ENCODE results near the gene PRDM15. TPM values are rescaled to one million over a fixed set of nuclear protein-coding genes. Genes with fewer than 3 reads are reported as not detected.

The PRDM15 gene
- total and polyA plus RNA-seq, 10 donors, result 4.4 to 18.0 (median 10.8) TPM

DNA sequence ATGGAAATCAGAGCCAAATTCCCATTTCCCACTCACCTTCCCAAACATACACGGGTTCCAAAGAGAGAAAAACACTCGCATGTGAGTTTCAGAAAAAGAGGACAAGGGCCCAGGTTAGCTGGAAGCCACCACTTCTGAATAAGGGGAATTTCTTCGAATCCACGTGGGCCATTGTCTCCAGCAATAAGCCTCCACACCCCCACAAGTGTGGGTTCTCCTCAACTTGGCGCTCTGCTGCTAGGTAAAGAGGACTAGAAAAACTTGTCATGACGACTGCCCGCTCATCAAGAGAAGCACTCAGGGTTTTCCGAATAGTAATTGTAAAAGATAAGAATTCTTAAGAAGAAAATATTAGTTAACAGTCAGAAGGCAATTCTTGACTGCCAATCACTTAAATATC lies 30.6 kb downstream of the PRDM15 start:
- TF ChIP-seq POLR2AphosphoS5 (IDR thresholded peaks at IDR 0.05) (no peak), POLR2A (IDR thresholded peaks at IDR 0.05) (no peak)
- TF ChIP-seq, protein P1, sequence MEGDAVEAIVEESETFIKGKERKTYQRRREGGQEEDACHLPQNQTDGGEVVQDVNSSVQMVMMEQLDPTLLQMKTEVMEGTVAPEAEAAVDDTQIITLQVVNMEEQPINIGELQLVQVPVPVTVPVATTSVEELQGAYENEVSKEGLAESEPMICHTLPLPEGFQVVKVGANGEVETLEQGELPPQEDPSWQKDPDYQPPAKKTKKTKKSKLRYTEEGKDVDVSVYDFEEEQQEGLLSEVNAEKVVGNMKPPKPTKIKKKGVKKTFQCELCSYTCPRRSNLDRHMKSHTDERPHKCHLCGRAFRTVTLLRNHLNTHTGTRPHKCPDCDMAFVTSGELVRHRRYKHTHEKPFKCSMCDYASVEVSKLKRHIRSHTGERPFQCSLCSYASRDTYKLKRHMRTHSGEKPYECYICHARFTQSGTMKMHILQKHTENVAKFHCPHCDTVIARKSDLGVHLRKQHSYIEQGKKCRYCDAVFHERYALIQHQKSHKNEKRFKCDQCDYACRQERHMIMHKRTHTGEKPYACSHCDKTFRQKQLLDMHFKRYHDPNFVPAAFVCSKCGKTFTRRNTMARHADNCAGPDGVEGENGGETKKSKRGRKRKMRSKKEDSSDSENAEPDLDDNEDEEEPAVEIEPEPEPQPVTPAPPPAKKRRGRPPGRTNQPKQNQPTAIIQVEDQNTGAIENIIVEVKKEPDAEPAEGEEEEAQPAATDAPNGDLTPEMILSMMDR (IDR thresholded peaks at IDR 0.05 in 8 of 11, conservative IDR thresholded peaks at IDR 0.05 in 3 of 11), result no peak
- no peak overlapping the region for H3K27ac ChIP-seq
- DNase-seq, result peak; percentile 6
- WGBS, 5 donors, result 79 to 87% (median 83%) methylated on average over 8 of the region's 8 CpGs
- no peaks in the 10 kb centered on the region for H3K4me1 ChIP-seq
- no peak overlapping the region for H3K4me3 ChIP-seq
- H3K36me3 ChIP-seq, result peaks cover 0 to 83% (median 19%) of the 10 kb centered on the region in 6 donors
- no peaks in the 10 kb centered on the region for H3K9me3 ChIP-seq
- H3K27me3 ChIP-seq (replicated peaks in 1 of 7), result no peaks in the 10 kb centered on the region
- intact Hi-C loops (cut with DNase I; ENCODE audit: low total_unique reads), result no loop called here

DNA sequence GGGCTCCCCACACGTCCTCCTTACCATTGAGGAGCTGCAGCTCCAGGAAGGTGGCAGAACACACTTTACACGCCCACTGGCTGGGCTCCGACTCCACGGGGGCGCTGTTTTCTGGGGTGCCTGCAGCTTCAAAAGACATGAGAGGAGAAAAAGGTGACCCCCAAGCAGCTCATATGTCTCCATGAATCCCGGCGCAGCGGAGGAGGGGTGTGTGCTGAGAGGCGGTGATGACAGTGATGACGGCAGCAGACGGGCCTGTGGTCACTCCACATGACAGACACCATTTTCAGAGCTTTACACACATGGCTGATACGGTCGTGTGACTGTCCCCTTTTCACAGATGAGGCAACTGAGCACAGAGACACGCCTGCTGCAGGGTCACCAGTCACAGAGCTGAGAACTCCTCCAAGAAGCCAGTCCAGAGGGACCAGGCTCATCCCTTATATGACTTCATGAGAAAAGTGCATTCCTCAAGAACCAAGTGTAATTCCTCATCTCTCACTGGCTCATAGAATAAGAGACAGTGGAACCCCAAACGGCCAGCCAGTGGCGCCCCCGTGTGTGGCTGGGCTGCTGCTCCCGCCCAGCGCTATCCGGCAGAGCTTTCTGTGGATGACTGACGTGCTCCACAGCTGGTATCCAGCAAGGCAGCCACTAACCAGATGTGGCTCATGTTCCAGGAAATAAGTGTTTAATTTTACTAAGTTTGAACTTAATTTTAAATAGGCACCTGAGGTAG lies 31.9 kb downstream of the PRDM15 start:
- intact Hi-C loops (cut with DNase I; ENCODE audit: low total_unique reads), result no loop called here
- Histone ChIP-seq H3K9me3 (no peaks in the 10 kb centered on the region), H3K4me1 (no peaks in the 10 kb centered on the region), H3K4me3 (no peak overlapping the region), H3K36me3 (peaks cover 0 to 74% (median 10%) of the 10 kb centered on the region in 6 donors), H3K27ac (no peak overlapping the region), H3K27me3 (replicated peaks in 1 of 7) (no peaks in the 10 kb centered on the region)
- TF ChIP-seq, protein P1 (IDR thresholded peaks at IDR 0.05 in 8 of 11, conservative IDR thresholded peaks at IDR 0.05 in 3 of 11), result no peak
- no peak for TF ChIP-seq POLR2A (IDR thresholded peaks at IDR 0.05)
- no peak for TF ChIP-seq POLR2AphosphoS5 (IDR thresholded peaks at IDR 0.05)
- 85 to 93% (median 93%) methylated on average over 20 to 21 of the region's 21 CpGs for WGBS, 5 donors
- DNase-seq, result peak; percentile 65

DNA sequence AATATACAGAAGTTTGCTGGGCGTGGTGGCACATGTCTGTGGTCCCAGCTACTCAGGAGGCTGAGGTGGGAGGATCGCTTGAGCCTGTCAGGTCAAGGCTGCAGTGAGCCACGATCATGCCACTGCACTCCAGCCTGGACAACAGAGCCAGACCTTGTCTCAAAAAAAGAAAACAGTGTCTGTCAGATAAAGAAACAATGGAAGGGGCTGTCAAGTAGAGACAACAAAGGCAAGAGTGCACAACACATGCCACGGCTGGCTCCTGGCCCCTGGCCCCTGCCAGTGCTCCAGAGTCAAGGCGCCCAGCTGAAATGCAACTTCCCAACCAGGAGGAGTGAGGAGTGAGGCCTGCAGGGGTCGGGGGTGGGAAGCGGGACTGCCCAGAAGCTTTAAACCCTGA lies 32.6 kb downstream of the PRDM15 start:
- H3K4me1 ChIP-seq, result no peaks in the 10 kb centered on the region
- TF ChIP-seq POLR2AphosphoS5 (IDR thresholded peaks at IDR 0.05) (no peak), POLR2A (IDR thresholded peaks at IDR 0.05) (no peak)
- TF ChIP-seq, protein P1 (IDR thresholded peaks at IDR 0.05 in 8 of 11, conservative IDR thresholded peaks at IDR 0.05 in 3 of 11), result no peak
- intact Hi-C loops (cut with DNase I; ENCODE audit: low total_unique reads), result no loop called here
- WGBS, 5 donors, result 85 to 95% (median 87%) methylated on average over 7 of the region's 7 CpGs
- H3K36me3 ChIP-seq, result peaks cover 0 to 67% (median 5%) of the 10 kb centered on the region in 6 donors
- DNase-seq, result no peak
- no peak overlapping the region for H3K4me3 ChIP-seq
- H3K27ac ChIP-seq, result no peak overlapping the region
- peaks cover 0 to 4% (median 2%) of the 10 kb centered on the region in 8 donors for H3K9me3 ChIP-seq
- H3K27me3 ChIP-seq (replicated peaks in 1 of 7), result no peaks in the 10 kb centered on the region

DNA sequence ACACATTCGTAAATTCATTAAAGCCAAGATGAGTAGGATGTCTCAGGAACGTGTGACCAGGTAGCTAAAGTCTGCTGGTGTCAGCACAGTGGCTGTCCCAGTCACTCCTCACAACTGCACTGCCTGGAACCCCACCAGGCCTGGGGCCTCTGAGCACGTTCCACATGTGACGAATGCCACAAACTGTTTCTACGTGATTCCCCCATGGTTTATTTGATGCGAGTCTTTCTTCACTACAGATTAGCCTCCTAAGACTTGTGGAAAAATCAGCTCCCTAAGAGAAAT lies 33.2 kb downstream of the PRDM15 start:
- H3K4me1 ChIP-seq, result no peaks in the 10 kb centered on the region
- no peak overlapping the region for H3K4me3 ChIP-seq
- peaks cover 0 to 66% (median 4%) of the 10 kb centered on the region in 6 donors for H3K36me3 ChIP-seq
- intact Hi-C loops (cut with DNase I; ENCODE audit: low total_unique reads), result no loop called here
- TF ChIP-seq, protein P1 (IDR thresholded peaks at IDR 0.05 in 8 of 11, conservative IDR thresholded peaks at IDR 0.05 in 3 of 11), result no peak
- TF ChIP-seq POLR2AphosphoS5 (IDR thresholded peaks at IDR 0.05), result no peak
- TF ChIP-seq POLR2A (IDR thresholded peaks at IDR 0.05), result no peak
- peak; percentile 22 for DNase-seq
- H3K27ac ChIP-seq, result no peak overlapping the region
- peaks cover 0 to 9% (median 8%) of the 10 kb centered on the region in 8 donors for H3K9me3 ChIP-seq
- 87 to 90% (median 88%) methylated on average over 6 of the region's 6 CpGs for WGBS, 5 donors
- H3K27me3 ChIP-seq (replicated peaks in 1 of 7), result no peaks in the 10 kb centered on the region
